WTC11 (cell line): ENCODE measurements around the gene PSME2. TPM values are rescaled to one million over a fixed set of nuclear protein-coding genes. Genes with fewer than 3 reads are reported as not detected.

Source experiments
- ATAC-seq: fragments of 200-7000 bp; cut with Tn5 transposase; 2 replicates; pipeline ENCODE4 v1.10.0; 2021; ENCODE audit warnings: mild to moderate bottlenecking, moderate library complexity
- CTCF ChIA-PET: fragments of 300-600 bp; sonication (Branson Sonifier 250); formaldehyde crosslinking; loops from one replicate; lab custom pipeline; 2021; ENCODE audit warnings: antibody characterized with exemption; lab: Charles Lee
- POLR2A ChIA-PET: fragments of 350-600 bp; sonication (Branson Sonifier 250); formaldehyde crosslinking; loops from one replicate; lab custom pipeline; 2021; ENCODE audit warnings: antibody characterized with exemption; lab: Charles Lee
- DNase-seq: peaks from one replicate; pipeline ENCODE4 v3.0.0; 2021; ENCODE audit warnings: low spot score
- H3K27ac Mint-ChIP-seq: 2 replicates; pipeline ENCODE4 v1.8.0; 2021; ENCODE audit warnings: mixed read lengths
- H3K27me3 Mint-ChIP-seq: 2 replicates; pipeline ENCODE4 v1.8.0; 2021; ENCODE audit warnings: low read depth, mild to moderate bottlenecking, moderate library complexity, mixed read lengths
- H3K36me3 Mint-ChIP-seq: 2 replicates; pipeline ENCODE4 v1.8.0; 2021; ENCODE audit warnings: mixed read lengths
- H3K4me1 Mint-ChIP-seq: 2 replicates; pipeline ENCODE4 v1.8.0; 2022; ENCODE audit warnings: mixed read lengths
- H3K4me3 Mint-ChIP-seq: 2 replicates; pipeline ENCODE4 v1.8.0; 2021; ENCODE audit warnings: mild to moderate bottlenecking, moderate library complexity, mixed read lengths
- H3K9me3 Mint-ChIP-seq: 2 replicates; pipeline ENCODE4 v1.8.0; 2021; ENCODE audit warnings: mixed read lengths
- GTF2I ChIP-seq: fragments of 250-450 bp; sonication (Bioruptor Pico); conservative IDR thresholded peaks from 2 replicates; pipeline ENCODE4 v1.4.0; 2021; ENCODE audit warnings: mild to moderate bottlenecking
- TEAD1 ChIP-seq: sonication (generic); formaldehyde crosslinking; IDR thresholded peaks from 2 replicates; pipeline ENCODE4 v1.8.0; 2022; ENCODE audit warnings: mild to moderate bottlenecking, missing genetic modification reagents
- total RNA-seq: library from RNA; stranded (reverse); gene quantifications from 3 replicates; pipeline ENCODE4 v1.2.3, GENCODE V29; 2021
- TF ChIP-seq, protein P1 (sequence below): sonication (generic); formaldehyde crosslinking; IDR thresholded peaks from 2 replicates; pipeline ENCODE4 v1.8.1; 2023; ENCODE audit warnings: mild to moderate bottlenecking, missing genetic modification reagents, moderate library complexity
- TF ChIP-seq, protein P2 (sequence below): sonication (generic); formaldehyde crosslinking; IDR thresholded peaks from 2 replicates; pipeline ENCODE4 v1.8.0; 2022; ENCODE audit warnings: mild to moderate bottlenecking, missing genetic modification reagents
- TF ChIP-seq, protein P3 (sequence below): sonication (generic); formaldehyde crosslinking; IDR thresholded peaks from 2 replicates; pipeline ENCODE4 v1.8.0; 2022; ENCODE audit warnings: mild to moderate bottlenecking, missing genetic modification reagents
- TF ChIP-seq, protein P4 (sequence below): sonication (generic); formaldehyde crosslinking; IDR thresholded peaks from 2 replicates; pipeline ENCODE4 v1.8.1; 2023; ENCODE audit warnings: mild to moderate bottlenecking, missing genetic modification reagents, borderline replicate concordance
- TF ChIP-seq, protein P5 (sequence below): sonication (generic); formaldehyde crosslinking; IDR thresholded peaks from 2 replicates; pipeline ENCODE4 v1.8.1; 2023; ENCODE audit warnings: mild to moderate bottlenecking, moderate library complexity, missing genetic modification reagents
- TF ChIP-seq, protein P6 (sequence below): sonication (generic); formaldehyde crosslinking; IDR thresholded peaks from 2 replicates; pipeline ENCODE4 v1.8.0; 2023; ENCODE audit warnings: missing genetic modification reagents, mild to moderate bottlenecking, borderline replicate concordance

Gene PSME2
- total RNA-seq, 1 experiment from 2014 or later = 103 TPM

DNA sequence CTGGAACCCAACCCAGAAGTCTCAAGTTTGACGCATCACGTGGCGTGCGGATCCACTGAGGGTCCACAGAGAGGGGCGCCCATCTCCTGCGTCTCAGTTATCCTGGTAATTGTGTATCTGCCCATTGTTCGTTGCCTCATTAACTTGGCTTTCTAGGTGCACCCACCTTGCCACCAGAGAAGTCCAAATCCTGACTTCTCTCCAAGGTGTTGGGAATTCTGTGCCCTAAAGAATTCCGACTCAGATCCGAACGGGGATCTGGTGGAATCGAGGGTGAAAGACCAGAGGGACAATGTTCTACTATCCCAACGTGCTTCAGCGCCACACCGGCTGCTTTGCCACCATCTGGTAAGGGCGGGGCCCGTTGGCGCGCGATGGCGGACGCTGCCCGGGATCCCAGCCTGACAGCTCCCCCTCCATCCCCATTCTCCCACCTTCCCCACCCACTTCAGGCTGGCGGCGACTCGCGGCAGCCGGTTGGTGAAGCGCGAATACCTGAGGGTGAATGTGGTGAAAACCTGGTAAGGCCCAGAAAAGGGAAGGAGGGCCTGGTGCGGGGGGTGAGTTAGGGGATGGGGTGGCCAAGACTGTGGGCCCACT lies 26.0 kb upstream of the PSME2 start:
- peak overlapping the region; percentile 79 for H3K4me3 Mint-ChIP-seq
- ChIA-PET POLR2A (interaction anchor here (1.2 to 1.5 kb wide), 3 partner anchors 11 to 25 kb away, joined by 4 to 6 read pairs (median 4); partner anchors contain the start of genes IRF9, RNF31 and TM9SF1), CTCF (interaction anchor here (0.7 to 3.1 kb wide), 6 partner anchors 11 to 114 kb away, joined by 3 to 16 read pairs (median 3); partner anchors contain the start of genes IPO4, IRF9 and TINF2)
- no peaks in the 10 kb centered on the region; the same call in none of the 2 replicates for H3K27me3 Mint-ChIP-seq
- no peak for ATAC-seq
- H3K36me3 Mint-ChIP-seq = peaks cover 3% of the 10 kb centered on the region; the same call in 1 of the 2 replicates
- H3K9me3 Mint-ChIP-seq = no peaks in the 10 kb centered on the region
- H3K27ac Mint-ChIP-seq = peak overlapping the region; percentile 74
- TF ChIP-seq, protein P1, sequence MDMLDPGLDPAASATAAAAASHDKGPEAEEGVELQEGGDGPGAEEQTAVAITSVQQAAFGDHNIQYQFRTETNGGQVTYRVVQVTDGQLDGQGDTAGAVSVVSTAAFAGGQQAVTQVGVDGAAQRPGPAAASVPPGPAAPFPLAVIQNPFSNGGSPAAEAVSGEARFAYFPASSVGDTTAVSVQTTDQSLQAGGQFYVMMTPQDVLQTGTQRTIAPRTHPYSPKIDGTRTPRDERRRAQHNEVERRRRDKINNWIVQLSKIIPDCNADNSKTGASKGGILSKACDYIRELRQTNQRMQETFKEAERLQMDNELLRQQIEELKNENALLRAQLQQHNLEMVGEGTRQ (CRISPR knock-in tag) = peak; percentile 69
- TF ChIP-seq, protein P2, sequence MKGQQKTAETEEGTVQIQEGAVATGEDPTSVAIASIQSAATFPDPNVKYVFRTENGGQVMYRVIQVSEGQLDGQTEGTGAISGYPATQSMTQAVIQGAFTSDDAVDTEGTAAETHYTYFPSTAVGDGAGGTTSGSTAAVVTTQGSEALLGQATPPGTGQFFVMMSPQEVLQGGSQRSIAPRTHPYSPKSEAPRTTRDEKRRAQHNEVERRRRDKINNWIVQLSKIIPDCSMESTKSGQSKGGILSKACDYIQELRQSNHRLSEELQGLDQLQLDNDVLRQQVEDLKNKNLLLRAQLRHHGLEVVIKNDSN (CRISPR knock-in tag) = peak; percentile 77
- TF ChIP-seq, protein P3, sequence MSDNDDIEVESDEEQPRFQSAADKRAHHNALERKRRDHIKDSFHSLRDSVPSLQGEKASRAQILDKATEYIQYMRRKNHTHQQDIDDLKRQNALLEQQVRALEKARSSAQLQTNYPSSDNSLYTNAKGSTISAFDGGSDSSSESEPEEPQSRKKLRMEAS = peak; percentile 63; the same call in 1 of the 2 replicates
- TF ChIP-seq, protein P4, sequence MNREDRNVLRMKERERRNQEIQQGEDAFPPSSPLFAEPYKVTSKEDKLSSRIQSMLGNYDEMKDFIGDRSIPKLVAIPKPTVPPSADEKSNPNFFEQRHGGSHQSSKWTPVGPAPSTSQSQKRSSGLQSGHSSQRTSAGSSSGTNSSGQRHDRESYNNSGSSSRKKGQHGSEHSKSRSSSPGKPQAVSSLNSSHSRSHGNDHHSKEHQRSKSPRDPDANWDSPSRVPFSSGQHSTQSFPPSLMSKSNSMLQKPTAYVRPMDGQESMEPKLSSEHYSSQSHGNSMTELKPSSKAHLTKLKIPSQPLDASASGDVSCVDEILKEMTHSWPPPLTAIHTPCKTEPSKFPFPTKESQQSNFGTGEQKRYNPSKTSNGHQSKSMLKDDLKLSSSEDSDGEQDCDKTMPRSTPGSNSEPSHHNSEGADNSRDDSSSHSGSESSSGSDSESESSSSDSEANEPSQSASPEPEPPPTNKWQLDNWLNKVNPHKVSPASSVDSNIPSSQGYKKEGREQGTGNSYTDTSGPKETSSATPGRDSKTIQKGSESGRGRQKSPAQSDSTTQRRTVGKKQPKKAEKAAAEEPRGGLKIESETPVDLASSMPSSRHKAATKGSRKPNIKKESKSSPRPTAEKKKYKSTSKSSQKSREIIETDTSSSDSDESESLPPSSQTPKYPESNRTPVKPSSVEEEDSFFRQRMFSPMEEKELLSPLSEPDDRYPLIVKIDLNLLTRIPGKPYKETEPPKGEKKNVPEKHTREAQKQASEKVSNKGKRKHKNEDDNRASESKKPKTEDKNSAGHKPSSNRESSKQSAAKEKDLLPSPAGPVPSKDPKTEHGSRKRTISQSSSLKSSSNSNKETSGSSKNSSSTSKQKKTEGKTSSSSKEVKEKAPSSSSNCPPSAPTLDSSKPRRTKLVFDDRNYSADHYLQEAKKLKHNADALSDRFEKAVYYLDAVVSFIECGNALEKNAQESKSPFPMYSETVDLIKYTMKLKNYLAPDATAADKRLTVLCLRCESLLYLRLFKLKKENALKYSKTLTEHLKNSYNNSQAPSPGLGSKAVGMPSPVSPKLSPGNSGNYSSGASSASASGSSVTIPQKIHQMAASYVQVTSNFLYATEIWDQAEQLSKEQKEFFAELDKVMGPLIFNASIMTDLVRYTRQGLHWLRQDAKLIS (CRISPR knock-in tag) = no peak
- TF ChIP-seq TEAD1 (CRISPR knock-in tag) (0 out of 2 replicates have a peak, but pooled peaks have one; percentile 17), GTF2I (CRISPR knock-in tag) (no peak)
- TF ChIP-seq, protein P5, sequence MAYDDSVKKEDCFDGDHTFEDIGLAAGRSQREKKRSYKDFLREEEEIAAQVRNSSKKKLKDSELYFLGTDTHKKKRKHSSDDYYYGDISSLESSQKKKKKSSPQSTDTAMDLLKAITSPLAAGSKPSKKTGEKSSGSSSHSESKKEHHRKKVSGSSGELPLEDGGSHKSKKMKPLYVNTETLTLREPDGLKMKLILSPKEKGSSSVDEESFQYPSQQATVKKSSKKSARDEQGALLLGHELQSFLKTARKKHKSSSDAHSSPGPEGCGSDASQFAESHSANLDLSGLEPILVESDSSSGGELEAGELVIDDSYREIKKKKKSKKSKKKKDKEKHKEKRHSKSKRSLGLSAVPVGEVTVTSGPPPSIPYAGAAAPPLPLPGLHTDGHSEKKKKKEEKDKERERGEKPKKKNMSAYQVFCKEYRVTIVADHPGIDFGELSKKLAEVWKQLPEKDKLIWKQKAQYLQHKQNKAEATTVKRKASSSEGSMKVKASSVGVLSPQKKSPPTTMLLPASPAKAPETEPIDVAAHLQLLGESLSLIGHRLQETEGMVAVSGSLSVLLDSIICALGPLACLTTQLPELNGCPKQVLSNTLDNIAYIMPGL (CRISPR knock-in tag) = no peak
- TF ChIP-seq, protein P6, sequence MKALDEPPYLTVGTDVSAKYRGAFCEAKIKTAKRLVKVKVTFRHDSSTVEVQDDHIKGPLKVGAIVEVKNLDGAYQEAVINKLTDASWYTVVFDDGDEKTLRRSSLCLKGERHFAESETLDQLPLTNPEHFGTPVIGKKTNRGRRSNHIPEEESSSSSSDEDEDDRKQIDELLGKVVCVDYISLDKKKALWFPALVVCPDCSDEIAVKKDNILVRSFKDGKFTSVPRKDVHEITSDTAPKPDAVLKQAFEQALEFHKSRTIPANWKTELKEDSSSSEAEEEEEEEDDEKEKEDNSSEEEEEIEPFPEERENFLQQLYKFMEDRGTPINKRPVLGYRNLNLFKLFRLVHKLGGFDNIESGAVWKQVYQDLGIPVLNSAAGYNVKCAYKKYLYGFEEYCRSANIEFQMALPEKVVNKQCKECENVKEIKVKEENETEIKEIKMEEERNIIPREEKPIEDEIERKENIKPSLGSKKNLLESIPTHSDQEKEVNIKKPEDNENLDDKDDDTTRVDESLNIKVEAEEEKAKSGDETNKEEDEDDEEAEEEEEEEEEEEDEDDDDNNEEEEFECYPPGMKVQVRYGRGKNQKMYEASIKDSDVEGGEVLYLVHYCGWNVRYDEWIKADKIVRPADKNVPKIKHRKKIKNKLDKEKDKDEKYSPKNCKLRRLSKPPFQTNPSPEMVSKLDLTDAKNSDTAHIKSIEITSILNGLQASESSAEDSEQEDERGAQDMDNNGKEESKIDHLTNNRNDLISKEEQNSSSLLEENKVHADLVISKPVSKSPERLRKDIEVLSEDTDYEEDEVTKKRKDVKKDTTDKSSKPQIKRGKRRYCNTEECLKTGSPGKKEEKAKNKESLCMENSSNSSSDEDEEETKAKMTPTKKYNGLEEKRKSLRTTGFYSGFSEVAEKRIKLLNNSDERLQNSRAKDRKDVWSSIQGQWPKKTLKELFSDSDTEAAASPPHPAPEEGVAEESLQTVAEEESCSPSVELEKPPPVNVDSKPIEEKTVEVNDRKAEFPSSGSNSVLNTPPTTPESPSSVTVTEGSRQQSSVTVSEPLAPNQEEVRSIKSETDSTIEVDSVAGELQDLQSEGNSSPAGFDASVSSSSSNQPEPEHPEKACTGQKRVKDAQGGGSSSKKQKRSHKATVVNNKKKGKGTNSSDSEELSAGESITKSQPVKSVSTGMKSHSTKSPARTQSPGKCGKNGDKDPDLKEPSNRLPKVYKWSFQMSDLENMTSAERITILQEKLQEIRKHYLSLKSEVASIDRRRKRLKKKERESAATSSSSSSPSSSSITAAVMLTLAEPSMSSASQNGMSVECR = 0 out of 2 replicates have a peak, but pooled peaks have one; percentile 7
- DNase-seq = peak; percentile 19
- H3K4me1 Mint-ChIP-seq = peaks cover 9% of the 10 kb centered on the region
